HAP-1 (cell line): ENCODE data around the gene MINDY1.

Source experiments
- DNase-seq, 2 experiments: peaks; one replicate each; pipeline ENCODE4 v3.0.0-alpha.2; 2016 to 2020; ENCODE audit warnings: low spot score in 2 of 2
- H3K27me3 ChIP-seq: fragments of 250-450 bp; sonication (Bioruptor Pico); 2 replicates; pipeline ENCODE4 v1.5.1; 2020; ENCODE audit warnings: low read depth, mild to moderate bottlenecking, moderate library complexity
- H3K36me3 ChIP-seq: fragments of 250-450 bp; sonication (Bioruptor Pico); replicated peaks from 2 replicates; pipeline ENCODE4 v1.5.1; 2020; ENCODE audit warnings: mild to moderate bottlenecking
- H3K4me1 ChIP-seq: fragments of 250-450 bp; sonication (Bioruptor Pico); 2 replicates; pipeline ENCODE4 v1.5.1; 2020; ENCODE audit warnings: mild to moderate bottlenecking
- H3K4me3 ChIP-seq: fragments of 250-450 bp; sonication (Bioruptor Pico); 2 replicates; pipeline ENCODE4 v1.5.1; 2020; ENCODE audit warnings: mild to moderate bottlenecking, moderate library complexity
- H3K9me3 ChIP-seq: fragments of 250-450 bp; sonication (Bioruptor Pico); 2 replicates; pipeline ENCODE4 v1.5.1; 2020; ENCODE audit warnings: mild to moderate bottlenecking, moderate library complexity
- in situ Hi-C: fragments of 300-500 bp; cut with MboI; formaldehyde crosslinking; loops from 3 replicates; pipeline ENCODE4 v1.14.3; 2020; ENCODE audit warnings: low sequenced_read_pairs, inconsistent platforms, mixed read lengths

The MINDY1 gene, protein sequence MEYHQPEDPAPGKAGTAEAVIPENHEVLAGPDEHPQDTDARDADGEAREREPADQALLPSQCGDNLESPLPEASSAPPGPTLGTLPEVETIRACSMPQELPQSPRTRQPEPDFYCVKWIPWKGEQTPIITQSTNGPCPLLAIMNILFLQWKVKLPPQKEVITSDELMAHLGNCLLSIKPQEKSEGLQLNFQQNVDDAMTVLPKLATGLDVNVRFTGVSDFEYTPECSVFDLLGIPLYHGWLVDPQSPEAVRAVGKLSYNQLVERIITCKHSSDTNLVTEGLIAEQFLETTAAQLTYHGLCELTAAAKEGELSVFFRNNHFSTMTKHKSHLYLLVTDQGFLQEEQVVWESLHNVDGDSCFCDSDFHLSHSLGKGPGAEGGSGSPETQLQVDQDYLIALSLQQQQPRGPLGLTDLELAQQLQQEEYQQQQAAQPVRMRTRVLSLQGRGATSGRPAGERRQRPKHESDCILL

DNA sequence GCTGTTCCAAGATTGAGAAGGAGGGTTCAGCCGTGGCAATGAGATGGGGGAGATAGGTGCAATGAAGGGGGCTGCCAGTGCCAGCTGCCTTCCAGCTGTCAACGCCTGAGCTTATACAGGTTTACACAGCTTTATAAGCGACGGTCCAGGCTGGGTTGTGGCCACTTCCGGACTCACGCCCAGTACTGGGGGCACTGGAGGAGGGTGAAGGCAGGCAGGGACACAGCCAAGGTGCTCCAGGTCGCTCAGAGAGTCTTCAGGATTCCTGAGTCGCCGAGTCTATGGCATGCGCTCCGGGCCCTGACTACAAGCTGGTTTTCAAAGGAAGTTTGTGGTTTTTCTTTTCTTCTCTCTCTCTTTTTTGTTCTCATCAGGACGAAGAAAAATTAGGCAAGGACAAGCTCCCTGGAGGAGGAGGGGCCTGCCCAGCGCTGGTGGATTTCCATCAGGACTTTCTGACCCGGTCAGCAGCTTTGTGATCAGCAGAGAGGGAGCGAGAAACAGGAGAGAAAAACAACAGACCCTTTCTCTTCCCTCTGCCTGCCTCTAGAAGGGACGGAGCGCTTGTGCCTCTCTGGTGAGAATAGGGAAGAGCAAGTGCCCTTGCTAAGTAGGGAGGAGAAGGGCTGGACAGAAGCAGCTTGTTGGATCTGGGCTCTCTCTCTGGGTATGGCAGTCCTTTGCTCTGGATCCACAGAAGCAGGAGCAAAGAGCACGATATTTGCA is at the start of gene MINDY1:
TSS of gene MINDY1 (minus strand) at position 576 of the 726 bp plus-strand sequence. CDS start 4,285 bp downstream, outside the sequence.
- Histone ChIP-seq H3K9me3 (no peaks in the 10 kb centered on the region), H3K4me1 (peaks cover 22% of the 10 kb centered on the region), H3K36me3 (no peaks in the 10 kb centered on the region; the same call in 1 of the 2 replicates), H3K4me3 (peak within 1 kb of the TSS; percentile 60), H3K27me3 (no peaks in the 10 kb centered on the region)
- DNase-seq, result peak; percentile 83 to 88
- in situ Hi-C loops, result no loop called here

DNA sequence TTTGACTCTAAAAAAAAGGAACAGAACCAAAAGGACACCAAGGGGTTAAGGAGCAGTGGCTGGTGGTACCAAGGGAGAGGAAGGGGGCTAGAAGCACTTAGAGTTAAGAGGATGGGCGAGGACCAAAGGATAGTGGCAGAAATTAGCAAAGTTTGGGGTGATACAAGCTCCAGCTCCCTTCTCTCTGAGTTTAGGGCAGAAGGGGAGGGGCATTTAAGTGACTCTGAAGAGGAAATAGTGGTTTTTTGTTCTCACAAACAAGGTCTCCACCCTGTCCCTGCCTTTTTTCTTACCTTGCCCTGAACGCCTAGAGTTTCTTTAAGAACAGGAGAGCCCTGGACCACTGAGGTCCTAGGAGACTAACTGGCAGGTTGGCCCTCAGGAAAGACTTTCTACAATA is 49.4 kb upstream of the MINDY1 start:
- no peak for DNase-seq
- Histone ChIP-seq H3K9me3 (no peaks in the 10 kb centered on the region), H3K36me3 (peaks cover 60% of the 10 kb centered on the region), H3K4me3 (no peak overlapping the region), H3K4me1 (peaks cover 15% of the 10 kb centered on the region), H3K27me3 (no peaks in the 10 kb centered on the region)
- in situ Hi-C loops, result no loop called here

- Histone ChIP-seq H3K36me3 (peaks cover 60% of the 10 kb centered on the region), H3K27me3 (no peaks in the 10 kb centered on the region), H3K9me3 (no peaks in the 10 kb centered on the region), H3K4me1 (peaks cover 15% of the 10 kb centered on the region), H3K4me3 (no peak overlapping the region)
- DNase-seq, result no peak
- in situ Hi-C loops, result no loop called here
Observed at GRCh38 chr1:151055581-151055980, 48.9 kb upstream of the MINDY1 start.

- H3K4me3 ChIP-seq, result no peak overlapping the region
- in situ Hi-C loops, result no loop called here
- peaks cover 15% of the 10 kb centered on the region for H3K4me1 ChIP-seq
- no peaks in the 10 kb centered on the region for H3K9me3 ChIP-seq
- H3K36me3 ChIP-seq, result peaks cover 60% of the 10 kb centered on the region
- H3K27me3 ChIP-seq, result no peaks in the 10 kb centered on the region
- no peak for DNase-seq
Observed at GRCh38 chr1:151054971-151055547, 48.4 kb upstream of the MINDY1 start.

DNA sequence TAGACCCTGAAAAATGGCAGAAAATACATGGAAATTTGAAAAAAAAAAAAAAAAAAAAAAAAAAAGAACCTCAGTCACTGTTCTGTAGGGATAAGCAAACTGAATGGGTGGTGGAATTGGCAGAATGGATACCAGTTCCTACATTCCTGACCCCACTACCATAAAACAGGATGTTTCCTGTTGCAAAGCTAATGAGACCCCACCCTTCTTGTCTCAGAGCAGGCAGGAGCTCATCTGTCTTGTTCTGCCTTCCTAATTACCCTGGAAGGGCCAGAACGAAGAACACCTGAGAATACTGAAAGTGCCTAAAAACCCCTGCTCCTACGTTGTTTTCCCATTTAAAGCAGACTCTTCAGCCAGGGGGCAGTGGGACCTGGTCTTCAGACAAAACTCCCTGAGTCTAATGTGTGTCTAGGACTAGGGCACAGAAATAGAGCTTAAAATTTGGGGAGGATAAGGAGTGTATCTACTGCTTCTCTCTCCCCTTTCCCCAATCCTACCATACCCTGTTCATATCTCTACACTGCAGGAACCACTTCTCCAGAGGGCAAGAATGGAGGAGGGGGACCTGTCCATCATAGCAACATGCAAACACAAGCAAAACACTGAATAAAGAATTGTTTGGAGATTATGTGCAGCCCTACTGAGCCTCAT is 44.8 kb upstream of the MINDY1 start:
- H3K9me3 ChIP-seq, result no peaks in the 10 kb centered on the region
- H3K27me3 ChIP-seq, result no peaks in the 10 kb centered on the region
- DNase-seq, result no peak
- in situ Hi-C loops, result no loop called here
- no peak overlapping the region for H3K4me3 ChIP-seq
- H3K4me1 ChIP-seq, result peaks cover 12% of the 10 kb centered on the region
- H3K36me3 ChIP-seq, result peaks cover 51% of the 10 kb centered on the region

GRCh38 chr1:151050051-151050688 is 43.5 kb upstream of the MINDY1 start:
- no peak for DNase-seq
- no peaks in the 10 kb centered on the region for H3K27me3 ChIP-seq
- in situ Hi-C loops, result no loop called here
- peaks cover 11% of the 10 kb centered on the region for H3K4me1 ChIP-seq
- H3K4me3 ChIP-seq, result no peak overlapping the region
- H3K9me3 ChIP-seq, result no peaks in the 10 kb centered on the region
- H3K36me3 ChIP-seq, result peaks cover 38% of the 10 kb centered on the region

- Histone ChIP-seq H3K4me3 (no peak overlapping the region), H3K27me3 (no peaks in the 10 kb centered on the region), H3K9me3 (no peaks in the 10 kb centered on the region), H3K36me3 (peaks cover 31% of the 10 kb centered on the region), H3K4me1 (peaks cover 11% of the 10 kb centered on the region)
- in situ Hi-C loops, result no loop called here
- DNase-seq, result no peak
Observed at GRCh38 chr1:151049458-151049857, 42.8 kb upstream of the MINDY1 start.

DNA sequence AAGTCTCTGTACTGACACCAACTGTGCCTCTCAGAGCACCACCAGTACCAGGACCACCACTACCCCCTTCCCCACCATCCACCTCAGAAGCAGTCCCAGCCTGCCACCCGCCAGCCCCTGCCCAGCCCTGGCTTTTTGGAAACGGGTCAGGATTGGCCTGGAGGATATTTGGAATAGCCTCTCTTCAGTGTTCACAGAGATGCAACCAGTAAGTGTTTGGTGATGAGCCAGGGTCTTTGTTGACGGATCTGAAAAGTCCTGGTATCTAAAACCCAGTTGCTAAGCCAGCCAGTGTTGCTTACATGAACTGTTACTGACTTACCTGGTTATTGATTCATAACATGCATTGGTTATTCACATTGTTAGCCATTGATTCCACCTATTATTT is 41.9 kb upstream of the MINDY1 start:
- Histone ChIP-seq H3K4me1 (peaks cover 11% of the 10 kb centered on the region), H3K36me3 (peaks cover 23% of the 10 kb centered on the region), H3K9me3 (no peaks in the 10 kb centered on the region), H3K4me3 (peak overlapping the region; percentile 46), H3K27me3 (no peaks in the 10 kb centered on the region)
- in situ Hi-C loops, result no loop called here
- DNase-seq, result no peak

DNA sequence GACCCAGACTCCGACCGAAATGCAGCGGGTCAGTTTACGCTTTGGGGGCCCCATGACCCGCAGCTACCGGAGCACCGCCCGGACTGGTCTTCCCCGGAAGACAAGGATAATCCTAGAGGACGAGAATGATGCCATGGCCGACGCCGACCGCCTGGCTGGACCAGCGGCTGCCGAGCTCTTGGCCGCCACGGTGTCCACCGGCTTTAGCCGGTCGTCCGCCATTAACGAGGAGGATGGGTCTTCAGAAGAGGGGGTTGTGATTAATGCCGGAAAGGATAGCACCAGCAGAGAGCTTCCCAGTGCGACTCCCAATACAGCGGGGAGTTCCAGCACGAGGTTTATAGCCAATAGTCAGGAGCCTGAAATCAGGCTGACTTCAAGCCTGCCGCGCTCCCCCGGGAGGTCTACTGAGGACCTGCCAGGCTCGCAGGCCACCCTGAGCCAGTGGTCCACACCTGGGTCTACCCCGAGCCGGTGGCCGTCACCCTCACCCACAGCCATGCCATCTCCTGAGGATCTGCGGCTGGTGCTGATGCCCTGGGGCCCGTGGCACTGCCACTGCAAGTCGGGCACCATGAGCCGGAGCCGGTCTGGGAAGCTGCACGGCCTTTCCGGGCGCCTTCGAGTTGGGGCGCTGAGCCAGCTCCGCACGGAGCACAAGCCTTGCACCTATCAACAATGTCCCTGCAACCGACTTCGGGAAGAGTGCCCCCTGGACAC is 41.4 kb upstream of the MINDY1 start:
- DNase-seq, result peak; percentile 50 to 69
- H3K4me3 ChIP-seq, result peak overlapping the region; percentile 46
- in situ Hi-C loops, result no loop called here
- no peaks in the 10 kb centered on the region for H3K27me3 ChIP-seq
- H3K9me3 ChIP-seq, result no peaks in the 10 kb centered on the region
- peaks cover 17% of the 10 kb centered on the region for H3K36me3 ChIP-seq
- peaks cover 11% of the 10 kb centered on the region for H3K4me1 ChIP-seq

DNA sequence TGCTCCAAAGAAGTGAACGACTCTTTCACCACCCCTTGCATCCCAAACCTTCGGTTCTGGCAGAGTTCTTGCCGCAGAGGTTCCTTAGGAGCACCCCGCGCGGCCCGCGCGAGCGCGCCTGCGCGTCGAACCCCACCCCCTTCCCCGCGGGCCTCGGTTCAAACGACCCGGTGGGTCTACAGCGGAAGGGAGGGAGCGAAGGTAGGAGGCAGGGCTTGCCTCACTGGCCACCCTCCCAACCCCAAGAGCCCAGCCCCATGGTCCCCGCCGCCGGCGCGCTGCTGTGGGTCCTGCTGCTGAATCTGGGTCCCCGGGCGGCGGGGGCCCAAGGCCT is 40.9 kb upstream of the MINDY1 start, which contains the start of gene C1orf56:
TSS of gene C1orf56 (plus strand) at position 161 of the 334 bp plus-strand sequence. CDS start at position 258, 97 bp downstream.
- H3K4me1 ChIP-seq, result peaks cover 11% of the 10 kb centered on the region
- H3K27me3 ChIP-seq, result no peaks in the 10 kb centered on the region
- H3K36me3 ChIP-seq, result peaks cover 12% of the 10 kb centered on the region
- in situ Hi-C loops, result no loop called here
- peak; percentile 47 to 84 for DNase-seq
- peak within 1 kb of the TSS; percentile 46 for H3K4me3 ChIP-seq
- H3K9me3 ChIP-seq, result no peaks in the 10 kb centered on the region

- DNase-seq, result no peak
- H3K4me3 ChIP-seq, result no peak overlapping the region
- in situ Hi-C loops, result no loop called here
- no peaks in the 10 kb centered on the region for H3K36me3 ChIP-seq
- peaks cover 8% of the 10 kb centered on the region for H3K4me1 ChIP-seq
- H3K27me3 ChIP-seq, result no peaks in the 10 kb centered on the region
- H3K9me3 ChIP-seq, result no peaks in the 10 kb centered on the region
Observed at GRCh38 chr1:151043163-151043562, 36.5 kb upstream of the MINDY1 start.

DNA sequence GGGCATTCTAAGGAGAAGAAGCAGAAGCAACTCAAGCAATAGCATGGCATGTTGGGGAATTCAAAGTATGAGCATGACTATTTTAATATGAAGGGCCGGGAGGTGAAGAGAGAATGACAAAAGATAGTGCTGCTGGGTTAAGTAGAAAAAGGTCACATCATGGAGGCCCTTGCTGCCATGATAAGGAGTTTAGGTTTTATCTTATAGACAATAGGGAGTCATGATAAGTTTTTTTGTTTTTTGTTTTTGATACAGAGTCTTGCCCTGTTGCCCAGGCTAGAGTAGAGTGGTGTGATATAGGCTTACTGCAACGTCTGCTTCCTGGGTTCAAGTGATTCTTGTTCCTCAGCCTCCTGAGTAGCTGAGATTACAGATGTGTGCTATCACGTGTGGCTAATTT is 32.8 kb upstream of the MINDY1 start:
- H3K36me3 ChIP-seq, result peaks cover 5% of the 10 kb centered on the region
- in situ Hi-C loops, result no loop called here
- no peaks in the 10 kb centered on the region for H3K27me3 ChIP-seq
- H3K9me3 ChIP-seq, result no peaks in the 10 kb centered on the region
- DNase-seq, result no peak
- H3K4me3 ChIP-seq, result no peak overlapping the region
- no peaks in the 10 kb centered on the region for H3K4me1 ChIP-seq

DNA sequence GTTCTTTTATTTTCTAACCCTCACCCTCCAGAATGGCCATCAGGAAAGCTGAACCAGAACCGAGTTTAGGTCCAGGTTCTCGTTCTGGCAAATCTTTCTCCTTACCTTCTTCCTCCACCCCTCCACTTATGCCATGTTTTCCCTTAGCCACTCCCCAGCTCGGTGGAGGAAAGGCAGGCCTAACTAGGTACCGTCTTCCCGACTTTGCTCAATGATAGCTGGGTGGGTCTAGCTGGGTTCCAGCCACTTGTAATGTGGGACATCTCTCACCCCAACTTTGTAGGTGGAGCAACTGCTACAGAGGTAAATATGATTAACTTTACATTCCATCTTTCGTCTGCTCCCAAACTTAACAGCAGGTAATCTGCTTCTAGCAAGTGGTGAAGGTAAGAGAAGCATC is 30.3 kb upstream of the MINDY1 start:
- Histone ChIP-seq H3K36me3 (peaks cover 6% of the 10 kb centered on the region), H3K9me3 (no peaks in the 10 kb centered on the region), H3K4me1 (no peaks in the 10 kb centered on the region), H3K4me3 (no peak overlapping the region), H3K27me3 (no peaks in the 10 kb centered on the region)
- in situ Hi-C loops, result no loop called here
- no peak for DNase-seq
